Right lobe of liver (tissue), 4 donors: ENCODE results near the gene TRABD2B.

Experiments
- POLR2A ChIP-seq: fragments of 450-650 bp; IDR thresholded peaks from one replicate; pipeline ENCODE4 v1.6.1; 2017; ENCODE audit warnings: antibody characterized with exemption, mild to moderate bottlenecking
- TF ChIP-seq, protein P1 (sequence below), 4 donors: fragments of 200-600 bp in 3 of 4; fragments of 450-650 bp in 1 of 4; IDR thresholded peaks; one replicate each; pipeline versions ENCODE4 v1.5.1 to v1.8.0; 2016 to 2022; ENCODE audit warnings: antibody characterized with exemption in 4 of 4, mild to moderate bottlenecking in 2 of 4
- donor health status: DM: no; HTN: no; CAD: no.
- donor health status: DM: no; HTN: no; CAD: no.
- donor health status: DM: no; HTN: yes; CAD: no.

DNA sequence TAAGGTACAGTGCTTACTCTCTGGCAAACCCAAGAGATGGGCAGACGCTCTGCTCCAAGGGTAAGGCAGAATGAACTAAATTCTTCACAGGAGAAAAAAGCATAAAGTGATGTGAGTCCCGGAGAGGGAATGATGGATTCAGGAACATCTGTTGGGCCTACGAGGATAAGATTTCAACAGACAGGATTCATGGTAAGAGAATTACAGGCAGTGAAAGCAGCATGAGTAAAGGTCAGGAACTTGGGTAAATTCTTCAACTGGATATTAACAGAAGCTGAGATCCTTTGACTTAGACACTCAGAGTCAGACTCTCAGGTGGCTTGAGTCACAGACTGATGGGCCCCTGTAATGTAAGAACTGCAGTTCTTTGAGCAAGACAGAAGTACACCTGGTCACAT, 152.6 kb downstream of the TRABD2B start:
- no peak for TF ChIP-seq POLR2A
- TF ChIP-seq, protein P1, sequence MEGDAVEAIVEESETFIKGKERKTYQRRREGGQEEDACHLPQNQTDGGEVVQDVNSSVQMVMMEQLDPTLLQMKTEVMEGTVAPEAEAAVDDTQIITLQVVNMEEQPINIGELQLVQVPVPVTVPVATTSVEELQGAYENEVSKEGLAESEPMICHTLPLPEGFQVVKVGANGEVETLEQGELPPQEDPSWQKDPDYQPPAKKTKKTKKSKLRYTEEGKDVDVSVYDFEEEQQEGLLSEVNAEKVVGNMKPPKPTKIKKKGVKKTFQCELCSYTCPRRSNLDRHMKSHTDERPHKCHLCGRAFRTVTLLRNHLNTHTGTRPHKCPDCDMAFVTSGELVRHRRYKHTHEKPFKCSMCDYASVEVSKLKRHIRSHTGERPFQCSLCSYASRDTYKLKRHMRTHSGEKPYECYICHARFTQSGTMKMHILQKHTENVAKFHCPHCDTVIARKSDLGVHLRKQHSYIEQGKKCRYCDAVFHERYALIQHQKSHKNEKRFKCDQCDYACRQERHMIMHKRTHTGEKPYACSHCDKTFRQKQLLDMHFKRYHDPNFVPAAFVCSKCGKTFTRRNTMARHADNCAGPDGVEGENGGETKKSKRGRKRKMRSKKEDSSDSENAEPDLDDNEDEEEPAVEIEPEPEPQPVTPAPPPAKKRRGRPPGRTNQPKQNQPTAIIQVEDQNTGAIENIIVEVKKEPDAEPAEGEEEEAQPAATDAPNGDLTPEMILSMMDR (IDR thresholded peaks at IDR 0.05), result no peak
